Heart left ventricle (tissue), 16 donors: ENCODE results near the gene ANKS4B. TPM values are rescaled to one million over a fixed set of nuclear protein-coding genes. Genes with fewer than 3 reads are reported as not detected.

ENCODE experiments used
- ATAC-seq, 4 donors: fragments of 200-7000 bp; cut with Tn5 transposase; one replicate each; pipeline ENCODE4 v1.9.1; 2020 to 2022; ENCODE audit warnings: moderate library complexity in 4 of 4, mild to moderate bottlenecking in 3 of 4, moderate number of reproducible peaks in 1 of 4
- DNase-seq, 5 donors: peaks; one replicate each; pipeline ENCODE4 v3.0.0-alpha.2; 2020
- H3K27ac ChIP-seq, 12 donors: fragments of 200-600 bp; sonication (generic) in 4 of 12; one replicate each; pipeline versions ENCODE4 v1.5.0 to v1.8.0; 2016 to 2022; ENCODE audit warnings: mild to moderate bottlenecking in 2 of 12
- H3K27me3 ChIP-seq, 9 donors: fragments of 200-600 bp; sonication (generic) in 2 of 9; one replicate each; pipeline versions ENCODE4 v1.5.1 to v1.8.0; 2016 to 2022; ENCODE audit warnings: mild to moderate bottlenecking in 3 of 9
- H3K36me3 ChIP-seq, 9 donors: fragments of 200-600 bp; sonication (generic) in 2 of 9; one replicate each; pipeline versions ENCODE4 v1.5.0 to v1.8.0; 2018 to 2022; ENCODE audit warnings: mild to moderate bottlenecking in 2 of 9
- H3K4me1 ChIP-seq, 12 donors: fragments of 200-600 bp; sonication (generic) in 4 of 12; one replicate each; pipeline versions ENCODE4 v1.5.0 to v1.8.0; 2016 to 2022; ENCODE audit warnings: mild to moderate bottlenecking in 3 of 12
- H3K4me3 ChIP-seq, 12 donors: fragments of 200-600 bp; sonication (generic) in 4 of 12; one replicate each; pipeline versions ENCODE4 v1.5.0 to v1.8.0; 2017 to 2022; ENCODE audit warnings: mild to moderate bottlenecking in 9 of 12, moderate library complexity in 4 of 12
- H3K9me3 ChIP-seq, 12 donors: fragments of 200-600 bp; sonication (generic) in 4 of 12; one replicate each; pipeline versions ENCODE4 v1.5.0 to v1.8.0; 2016 to 2022; ENCODE audit warnings: mild to moderate bottlenecking in 1 of 12
- CTCF ChIP-seq, 12 donors: fragments of 200-600 bp; sonication (generic) in 4 of 12; IDR thresholded peaks; one replicate each; pipeline versions ENCODE4 v1.5.0 to v1.8.0; 2018 to 2022; ENCODE audit warnings: antibody characterized with exemption in 12 of 12, mild to moderate bottlenecking in 5 of 12
- POLR2A ChIP-seq, 2 donors: fragments of 450-650 bp; IDR thresholded peaks; one replicate each; pipeline ENCODE4 v1.6.1; 2017; ENCODE audit warnings: antibody characterized with exemption in 2 of 2, mild to moderate bottlenecking in 2 of 2, moderate library complexity in 2 of 2
- WGBS, 4 donors: extraction: QIAGEN DNeasy Blood & Tissue Kit in 2 of 4; methylation state at CpG; one replicate each; pipeline versions ENCODE4 v1.1.5 to v1.1.7; 2013 to 2018; 5-methylcytosine and 5-hydroxymethylcytosine counted together
- intact Hi-C, 10 donors: fragments of 100-400 bp; cut with DNase I; formaldehyde crosslinking; loops; one replicate each; pipeline versions ENCODE4 v1.11.1 to v1.14.2; 2022
- polyA plus RNA-seq, 2 donors: library from polyadenylated mRNA; stranded (reverse); fragments of 200-250 nt; gene quantifications; one replicate each; pipeline ENCODE4 v1.2.3, GENCODE V29; 2013
- total RNA-seq, 9 donors: library from RNA; depleted of rRNA in 2 of 9; stranded (reverse); fragments of >200 nt in 2 of 9; fragmentation: NEBNext Ultra II Directional in 3 of 9; extraction: Animal tissue kit (Norgen Biotek cat#: 25700) in 3 of 9; gene quantifications; one replicate each; pipeline versions ENCODE4 v1.1.0 to v1.2.4, GENCODE V29; 2016 to 2023
- donor health status: ischemic (EF 13 %, LVEDD 7.1; RV severe dilation, severe dysfunction).
- donor health status: healthy with polysubstance abuse.
- donor health status: DM: no; HTN: yes; CAD: no.
- donor health status: DM: no; HTN: no; CAD: no.
- donor health status: ischemic (EF 25% LVEDD 6.9; RV normal size, moderate dysfunction).
- donor health status: ischemic (EF 25% LVEDD 5.7; RV mildly dilated, moderate dysfunction).
- donor health status: healthy.
- donor health status: DM: yes; HTN: yes; CAD: no.
- donor health status: ischemic (EF 35%, LVEDD 5.7; RV mildly dilated, moderate dysfunction).
- donor health status: nonischemic (EF 11% LVEDD 7.7; RV severe dilation, severe dysfunction).
- donor health status: DM: yes; HTN: yes; CAD: no.
- donor health status: PGD.
- donor health status: ischemic (EF 29% LVEDD 5.4; RV normal size, mild dysfunction).
- donor health status: nonischemic (EF 23%, LVEDD 6.1; RV moderate dilation, normal function).

The ANKS4B gene
- total and polyA plus RNA-seq, 11 donors = not detected

GRCh38 chr16:21276090-21276489, 42.6 kb downstream of the ANKS4B start:
- Histone ChIP-seq H3K9me3 (no peaks in the 10 kb centered on the region), H3K4me3 (peak overlapping the region in 5 of 12 donors; percentile 64 to 93 (median 69)), H3K4me1 (peaks cover 0 to 24% (median 5%) of the 10 kb centered on the region in 12 donors), H3K36me3 (peaks cover 0 to 31% (median 0%) of the 10 kb centered on the region in 9 donors), H3K27me3 (peaks cover 0 to 38% (median 7%) of the 10 kb centered on the region in 9 donors), H3K27ac (peak overlapping the region in 6 of 12 donors; percentile 82 to 93 (median 89))
- TF ChIP-seq POLR2A (IDR thresholded peaks at IDR 0.05) (no peak), CTCF (IDR thresholded peaks at IDR 0.05) (no peak)
- ATAC-seq (no peak), DNase-seq (no peak)
- WGBS, 4 donors = 71 to 83% (median 75%) methylated on average over 9 of the region's 9 CpGs
- intact Hi-C loops = loop anchor here in 3 of 10 donors (5.0 kb wide), 2 partner anchors 89 to 119 kb away; partner anchors contain the start of gene LDAF1 (in 1 of the 3)

GRCh38 chr16:21277045-21277926, 43.8 kb downstream of the ANKS4B start:
- no peak for TF ChIP-seq POLR2A (IDR thresholded peaks at IDR 0.05)
- TF ChIP-seq CTCF (IDR thresholded peaks at IDR 0.05) = peak in 1 of 12 donors; percentile 10
- DNase-seq (peak in 1 of 5 donors; percentile 47), ATAC-seq (peak; percentile 56 to 82 (median 72))
- peak overlapping the region in 11 of 12 donors; percentile 35 to 93 (median 82) for H3K27ac ChIP-seq
- peaks cover 0 to 47% (median 7%) of the 10 kb centered on the region in 9 donors for H3K27me3 ChIP-seq
- peak overlapping the region; percentile 24 to 93 (median 64) for H3K4me3 ChIP-seq
- H3K4me1 ChIP-seq = peaks cover 0 to 24% (median 5%) of the 10 kb centered on the region in 12 donors
- H3K36me3 ChIP-seq = peaks cover 0 to 23% (median 0%) of the 10 kb centered on the region in 9 donors
- H3K9me3 ChIP-seq = no peaks in the 10 kb centered on the region
- intact Hi-C loops = loop anchor here in 3 of 10 donors (1.0 to 5.0 kb wide), 3 partner anchors 12 to 120 kb away; partner anchors contain the start of gene LDAF1 (in 1 of the 3)
- WGBS, 4 donors = 43 to 62% (median 50%) methylated on average over 17 of the region's 17 CpGs

- TF ChIP-seq POLR2A (IDR thresholded peaks at IDR 0.05) (peak in 1 of 2 donors; percentile 68), CTCF (IDR thresholded peaks at IDR 0.05) (peak; percentile 65 to 90 (median 78))
- Histone ChIP-seq H3K9me3 (no peaks in the 10 kb centered on the region), H3K27me3 (peaks cover 0 to 54% (median 7%) of the 10 kb centered on the region in 9 donors), H3K27ac (peak within 1 kb of the TSS; percentile 28 to 93 (median 82)), H3K4me1 (peaks cover 0 to 24% (median 5%) of the 10 kb centered on the region in 12 donors), H3K36me3 (peaks cover 0 to 18% (median 0%) of the 10 kb centered on the region in 9 donors), H3K4me3 (peak within 1 kb of the TSS; percentile 24 to 93 (median 64))
- DNase-seq (peak; percentile 65 to 82 (median 66)), ATAC-seq (peak; percentile 87 to 96 (median 93))
- 1% methylated on average over 26 to 46 of the region's 46 CpGs for WGBS, 4 donors
- intact Hi-C loops = loop anchor here in 3 of 10 donors (1.0 to 5.0 kb wide), 3 partner anchors 13 to 121 kb away; partner anchors contain the start of gene LDAF1 (in 1 of the 3)
These were observed 44.6 kb downstream of the ANKS4B start, which contains the start of gene CRYM for GRCh38 chr16:21277927-21278706. Gene CRYM, minus strand, starts transcription at chr16:21278290. Its CDS starts 39 bp downstream, at chr16:21278251.
